K562 (cell line): ENCODE data around the gene RCC1. TPM values are rescaled to one million over a fixed set of nuclear protein-coding genes. Genes with fewer than 3 reads are reported as not detected.

Experiments
- ATAC-seq: fragments of 200-7000 bp; cut with Tn5 transposase; 3 replicates; pipeline ENCODE4 v1.9.1; 2020; ENCODE audit warnings: moderate library complexity
- BruUV-seq: library from RNA; stranded (reverse); fragments of 400-500 nt; replicated peaks from 2 replicates; lab custom pipeline; 2021; lab: Mats Ljungman, UMichigan
- CTCF ChIA-PET: fragments of 300-600 bp; formaldehyde crosslinking; extraction: SDS; loops from one replicate; lab custom pipeline; 2021; ENCODE audit warnings: low intra/inter-chr PET ratio; lab: Yijun Ruan, JAX
- POLR2A ChIA-PET: fragments of 300-600, 350-650 bp; sonication (Branson Sonifier 250); formaldehyde crosslinking; extraction: SDS; loops from one replicate; lab custom pipeline; 2021; ENCODE audit warnings: antibody characterized with exemption, inconsistent platforms; lab: Yijun Ruan, JAX
- DNase-seq, 4 experiments: peaks; one replicate each; pipeline versions ENCODE4 v3.0.0 to v3.0.0-alpha.2; 2011 to 2018; ENCODE audit warnings: low spot score in 3 of 4, mixed read lengths in 3 of 4; ENCODE audit errors: extremely low read depth in 1 of 4
- FAIRE-seq: peaks from 2 replicates; lab custom pipeline; 2011; peaks lifted over from hg19 to GRCh38; lab: Jason Lieb, UNC
- H2AFZ ChIP-seq: 2 replicates; pipeline ENCODE4 v1.6.0; 2011; ENCODE audit warnings: low read depth, low read length, control low read depth, inconsistent platforms
- H3K27ac ChIP-seq: fragments of 200-600 bp; 3 replicates; pipeline ENCODE4 v1.8.0; 2011; ENCODE audit warnings: low read depth, mild to moderate bottlenecking, control low read depth, inconsistent platforms, low read length, moderate library complexity, mixed read lengths; ENCODE audit errors: extremely low read depth
- H3K27me3 ChIP-seq, 2 experiments: fragments of 300-600 bp in 1 of 2; 2 replicates in 1 of 2; 3 replicates in 1 of 2; pipeline versions ENCODE4 v1.6.0 to v1.8.0; 2011; ENCODE audit warnings: inconsistent platforms in 2 of 2, low read length in 2 of 2, mild to moderate bottlenecking in 1 of 2, mixed read lengths in 1 of 2, moderate library complexity in 1 of 2; ENCODE audit not compliant: control insufficient read depth in 2 of 2, insufficient read depth in 2 of 2
- H3K36me3 ChIP-seq: fragments of 300-600 bp; 3 replicates; pipeline ENCODE4 v1.8.0; 2011; ENCODE audit warnings: mild to moderate bottlenecking, low read length, inconsistent platforms; ENCODE audit not compliant: control insufficient read depth, insufficient read depth
- H3K4me1 ChIP-seq, 2 experiments: fragments of 200-600 bp in 1 of 2; replicated peaks in 1 of 2; 2 replicates in 1 of 2; 3 replicates in 1 of 2; pipeline versions ENCODE4 v1.5.1 to v1.8.0; 2011; ENCODE audit warnings: inconsistent platforms in 2 of 2, low read length in 2 of 2, mild to moderate bottlenecking in 1 of 2, mixed read lengths in 1 of 2, moderate library complexity in 1 of 2; ENCODE audit not compliant: control insufficient read depth in 2 of 2, insufficient read depth in 2 of 2
- H3K4me2 ChIP-seq: 2 replicates; pipeline ENCODE4 v1.6.1; 2011; ENCODE audit warnings: low read length, control low read depth, inconsistent platforms, mixed read lengths; ENCODE audit not compliant: insufficient read depth
- H3K4me3 ChIP-seq: fragments of 200-600 bp; sonication (generic), shearing (Covaris generic); 2 replicates; pipeline ENCODE4 v1.5.1; 2016; ENCODE audit warnings: control low read depth, inconsistent platforms
- H3K79me2 ChIP-seq: fragments of 200-600 bp; 3 replicates; pipeline ENCODE4 v1.8.0; 2011; ENCODE audit warnings: low read length, inconsistent platforms; ENCODE audit not compliant: control insufficient read depth, insufficient read depth
- H3K9ac ChIP-seq, 2 experiments: 2 replicates each; pipeline versions ENCODE4 v1.6.0 to v1.6.1; 2011; ENCODE audit warnings: low read depth in 2 of 2, low read length in 2 of 2, control low read depth in 1 of 2, inconsistent platforms in 1 of 2, mild to moderate bottlenecking in 1 of 2, mixed read lengths in 1 of 2; ENCODE audit not compliant: insufficient read depth in 1 of 2
- H3K9me1 ChIP-seq: one replicate; pipeline ENCODE4 v1.6.0; 2011; ENCODE audit warnings: inconsistent platforms, mild to moderate bottlenecking, low read length, moderate library complexity; ENCODE audit not compliant: control insufficient read depth, insufficient read depth
- H3K9me3 ChIP-seq: replicated peaks from 2 replicates; pipeline ENCODE4 v1.5.1; 2011; ENCODE audit warnings: low read depth, low read length, inconsistent platforms; ENCODE audit not compliant: control insufficient read depth, insufficient read depth
- H4K20me1 ChIP-seq: replicated peaks from 2 replicates; pipeline ENCODE4 v1.6.1; 2011; ENCODE audit warnings: low read length, inconsistent platforms, mixed read lengths; ENCODE audit not compliant: control insufficient read depth, insufficient read depth
- AFF1 ChIP-seq, 2 experiments: fragments of 450-650 bp; IDR thresholded peaks; 2 replicates each; pipeline ENCODE4 v1.6.1; 2018; ENCODE audit warnings: mild to moderate bottlenecking in 2 of 2, low read depth in 1 of 2; ENCODE audit not compliant: partially characterized antibody in 2 of 2
- MTF1 ChIP-seq: fragments of 250-450 bp; sonication (Bioruptor Pico); IDR thresholded peaks from 2 replicates; pipeline ENCODE4 v1.9.0; 2021; ENCODE audit warnings: moderate library complexity, mild to moderate bottlenecking, inconsistent platforms, borderline replicate concordance
- PATZ1 ChIP-seq: fragments of 250-450 bp; sonication (Bioruptor Pico); IDR thresholded peaks from 2 replicates; pipeline ENCODE4 v1.5.0; 2020; ENCODE audit warnings: mild to moderate bottlenecking, borderline replicate concordance
- USF2 ChIP-seq: sonication (generic); formaldehyde crosslinking; IDR thresholded peaks from 2 replicates; pipeline ENCODE4 v1.5.0; 2020; ENCODE audit warnings: missing genetic modification reagents
- ZNF407 ChIP-seq: fragments of 450-650 bp; IDR thresholded peaks from 2 replicates; pipeline ENCODE4 v1.6.1; 2016; ENCODE audit warnings: low read depth
- in situ Hi-C: fragments of 300-500 bp; cut with MboI; formaldehyde crosslinking; loops from 4 replicates; pipeline ENCODE4 v1.15.0; 2018; ENCODE audit warnings: inconsistent platforms, mixed read lengths
- intact Hi-C: fragments of 100-400 bp; cut with micrococcal nuclease; formaldehyde crosslinking; loops from 2 replicates; pipeline ENCODE4 v1.14.2; 2022
- polyA plus RNA-seq, 8 experiments: library from polyadenylated mRNA; depleted of rRNA in 4 of 8; stranded (reverse) in 5 of 8; unstranded in 3 of 8; fragments of >200 nt; fragmentation: Nextera tagmentation in 2 of 8; fragmentation: Illumina TruSeq in 1 of 8; extraction: Ambion mirVana in 2 of 8; extraction: Trizol in 1 of 8; gene quantifications; 2 replicates each; pipeline versions ENCODE4 v1.2.1 to v1.2.3, GENCODE V29; 2011 to 2014; ENCODE audit warnings: inconsistent platforms in 1 of 8, missing spikeins in 1 of 8
- total RNA-seq, 7 experiments: library from RNA; depleted of rRNA in 6 of 7; stranded (reverse); fragments of >200 nt in 6 of 7; fragmentation: Illumina TruSeq in 2 of 7; extraction: Trizol in 2 of 7; gene quantifications; 2 replicates each; pipeline versions ENCODE4 v1.2.1 to v1.2.3, GENCODE V29; 2011 to 2021; ENCODE audit warnings: low replicate concordance in 1 of 7

Gene RCC1
- total and polyA plus RNA-seq, 9 of the 15 experiments (the other 6 are each of a cell fraction or from before 2014, with no cell fraction given): 16.4 to 202 (median 107) TPM

- FAIRE-seq (no peak), ATAC-seq (no peak), DNase-seq (no peak)
- Histone ChIP-seq H3K4me3 (no peak overlapping the region), H3K9me3 (no peaks in the 10 kb centered on the region), H3K4me1 (no peaks in the 10 kb centered on the region), H2AFZ (no peak overlapping the region), H3K36me3 (peaks cover 76% of the 10 kb centered on the region; the same call in 2 of the 3 replicates), H3K9me1 (no peaks in the 10 kb centered on the region), H3K27ac (no peak overlapping the region), H4K20me1 (no peaks in the 10 kb centered on the region), H3K27me3 (no peaks in the 10 kb centered on the region), H3K4me2 (no peak overlapping the region), H3K79me2 (no peaks in the 10 kb centered on the region), H3K9ac (no peak overlapping the region)
- ChIA-PET CTCF (no interaction called here), POLR2A (interaction anchor here (1.4 to 11.0 kb wide), 4 partner anchors 11 to 84 kb away, joined by 3 to 157 read pairs (median 8); partner anchors contain the start of genes RNU11 and TRNAU1AP)
- in situ Hi-C loops: no loop called here
- intact Hi-C loops: no loop called here
- BruUV-seq: no TSS peak
- TF ChIP-seq AFF1 (IDR thresholded peaks at IDR 0.05; ENCODE audit: low read depth in 1 of 2, partially characterized antibody in 2 of 2): no peak
- TF ChIP-seq USF2 (CRISPR knock-in tag): no peak
- TF ChIP-seq PATZ1: no peak
- TF ChIP-seq MTF1: no peak
- no peak for TF ChIP-seq ZNF407
Observed at GRCh38 chr1:28564310-28564709, 58.5 kb downstream of the RCC1 start.
